ENCODE results near the gene NUCB2.

GRCh38 chr11:17280494-17281127 lies 4.1 kb downstream of the NUCB2 start:
- TF ChIP-seq, protein P1, sequence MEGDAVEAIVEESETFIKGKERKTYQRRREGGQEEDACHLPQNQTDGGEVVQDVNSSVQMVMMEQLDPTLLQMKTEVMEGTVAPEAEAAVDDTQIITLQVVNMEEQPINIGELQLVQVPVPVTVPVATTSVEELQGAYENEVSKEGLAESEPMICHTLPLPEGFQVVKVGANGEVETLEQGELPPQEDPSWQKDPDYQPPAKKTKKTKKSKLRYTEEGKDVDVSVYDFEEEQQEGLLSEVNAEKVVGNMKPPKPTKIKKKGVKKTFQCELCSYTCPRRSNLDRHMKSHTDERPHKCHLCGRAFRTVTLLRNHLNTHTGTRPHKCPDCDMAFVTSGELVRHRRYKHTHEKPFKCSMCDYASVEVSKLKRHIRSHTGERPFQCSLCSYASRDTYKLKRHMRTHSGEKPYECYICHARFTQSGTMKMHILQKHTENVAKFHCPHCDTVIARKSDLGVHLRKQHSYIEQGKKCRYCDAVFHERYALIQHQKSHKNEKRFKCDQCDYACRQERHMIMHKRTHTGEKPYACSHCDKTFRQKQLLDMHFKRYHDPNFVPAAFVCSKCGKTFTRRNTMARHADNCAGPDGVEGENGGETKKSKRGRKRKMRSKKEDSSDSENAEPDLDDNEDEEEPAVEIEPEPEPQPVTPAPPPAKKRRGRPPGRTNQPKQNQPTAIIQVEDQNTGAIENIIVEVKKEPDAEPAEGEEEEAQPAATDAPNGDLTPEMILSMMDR (IDR thresholded peaks at IDR 0.05) = no peak
- TF ChIP-seq ZFX (IDR thresholded peaks at IDR 0.05; ENCODE audit: borderline replicate concordance) = no peak
